A549 treated with AZD9567 at 1 μM for 4 hours (cell line): Measurements from ENCODE around the gene RBM8A. TPM values are rescaled to one million over a fixed set of nuclear protein-coding genes. Genes with fewer than 3 reads are reported as not detected.

Experiments used
- total RNA-seq: library from RNA; stranded (reverse); fragments of 200-300 nt; extraction: Qiagen RNA extraction; gene quantifications from 5 replicates; pipeline ENCODE4 v1.2.3, GENCODE V29; 2022; ENCODE audit not compliant: insufficient read depth

The RBM8A gene
- 188 to 233 TPM (median 231 TPM) in 5 replicates for total RNA-seq

DNA sequence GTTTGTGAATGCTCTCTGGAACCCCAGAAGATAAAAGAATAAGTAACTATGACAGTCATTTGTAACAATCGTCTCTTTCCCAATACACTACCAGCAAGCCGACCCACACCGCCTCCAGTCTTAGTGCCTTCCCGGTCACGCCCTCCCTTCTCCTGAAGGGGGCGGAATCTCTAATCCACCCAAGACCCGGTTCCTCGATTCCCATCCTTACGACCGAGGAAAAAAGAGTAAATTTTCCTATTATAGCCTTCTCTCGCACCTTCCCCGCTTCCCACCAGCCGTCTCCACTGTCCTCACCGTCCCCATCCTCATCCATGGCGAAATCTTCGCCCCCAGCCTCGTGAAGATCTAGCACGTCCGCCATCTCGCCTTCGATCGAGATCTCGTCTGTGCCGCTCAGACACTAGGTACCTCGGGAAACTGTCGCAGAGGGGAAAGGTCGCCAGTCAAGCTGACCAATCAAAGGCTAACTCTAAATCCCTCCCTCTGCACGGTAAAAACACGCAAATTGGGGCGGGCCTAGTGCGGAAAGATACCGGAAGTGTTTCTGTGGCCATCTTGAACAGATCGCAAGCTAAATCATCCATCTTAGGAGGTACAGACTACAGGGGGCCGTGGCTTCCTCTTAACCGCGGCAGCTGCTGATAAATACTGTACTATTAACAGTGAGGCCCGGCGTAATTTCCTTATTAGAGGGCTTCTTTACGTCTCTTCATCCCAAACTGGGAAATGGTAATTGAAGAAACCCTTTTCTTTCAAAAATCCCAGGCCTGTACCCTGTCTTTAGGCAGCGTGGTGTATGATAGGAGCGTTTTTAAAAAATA is at the start of gene RBM8A:
Gene RBM8A (minus strand): TSS at position 422 of the 824 bp plus-strand sequence. CDS start 58 bp downstream, at position 364.

DNA sequence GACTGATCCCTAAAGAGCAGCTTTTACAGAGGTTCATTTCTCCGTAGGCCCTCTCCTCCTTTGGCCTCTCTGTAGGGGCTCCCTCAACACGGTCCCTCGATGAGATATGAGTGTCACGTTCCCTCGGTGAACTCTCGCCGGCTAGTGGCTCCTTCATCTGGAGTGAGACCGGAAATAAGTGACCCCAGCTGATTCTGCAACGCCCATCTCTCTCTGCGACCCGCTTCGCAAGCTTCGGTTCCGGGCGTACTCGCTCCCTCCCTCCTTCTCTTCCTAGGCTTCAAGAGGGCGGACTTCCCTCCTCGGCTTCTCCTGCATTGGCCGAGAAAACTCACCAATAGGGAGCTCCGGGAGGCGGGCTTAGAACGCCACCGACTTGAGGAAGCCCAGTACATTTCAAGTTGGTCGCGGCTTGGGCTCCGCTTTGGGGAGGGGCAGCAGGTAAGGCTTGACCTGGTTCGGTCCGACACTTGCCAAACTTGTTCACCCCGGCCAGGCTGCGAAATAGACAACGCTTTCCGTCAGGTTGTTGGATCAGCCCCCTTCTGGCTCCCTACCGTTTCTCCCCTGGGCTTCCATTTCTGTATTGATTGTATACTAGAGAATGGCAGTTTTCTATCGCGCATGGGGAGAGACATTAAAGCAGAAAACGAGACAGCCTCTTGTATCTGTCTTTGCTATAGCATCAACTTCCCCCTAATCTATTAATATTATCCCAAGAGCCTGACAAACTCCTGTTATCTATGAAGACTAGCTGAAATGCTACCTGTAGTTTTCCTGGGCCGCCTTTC is 37.2 kb upstream of the RBM8A start, which contains the start of the genes ANKRD34A and POLR3GL:
Gene ANKRD34A (minus strand): TSS at position 248 of the 791 bp plus-strand sequence. CDS start 2,816 bp downstream, outside the sequence.
Gene POLR3GL (plus strand): TSS at position 363 of the 791 bp plus-strand sequence. CDS start 10,176 bp downstream, outside the sequence.

DNA sequence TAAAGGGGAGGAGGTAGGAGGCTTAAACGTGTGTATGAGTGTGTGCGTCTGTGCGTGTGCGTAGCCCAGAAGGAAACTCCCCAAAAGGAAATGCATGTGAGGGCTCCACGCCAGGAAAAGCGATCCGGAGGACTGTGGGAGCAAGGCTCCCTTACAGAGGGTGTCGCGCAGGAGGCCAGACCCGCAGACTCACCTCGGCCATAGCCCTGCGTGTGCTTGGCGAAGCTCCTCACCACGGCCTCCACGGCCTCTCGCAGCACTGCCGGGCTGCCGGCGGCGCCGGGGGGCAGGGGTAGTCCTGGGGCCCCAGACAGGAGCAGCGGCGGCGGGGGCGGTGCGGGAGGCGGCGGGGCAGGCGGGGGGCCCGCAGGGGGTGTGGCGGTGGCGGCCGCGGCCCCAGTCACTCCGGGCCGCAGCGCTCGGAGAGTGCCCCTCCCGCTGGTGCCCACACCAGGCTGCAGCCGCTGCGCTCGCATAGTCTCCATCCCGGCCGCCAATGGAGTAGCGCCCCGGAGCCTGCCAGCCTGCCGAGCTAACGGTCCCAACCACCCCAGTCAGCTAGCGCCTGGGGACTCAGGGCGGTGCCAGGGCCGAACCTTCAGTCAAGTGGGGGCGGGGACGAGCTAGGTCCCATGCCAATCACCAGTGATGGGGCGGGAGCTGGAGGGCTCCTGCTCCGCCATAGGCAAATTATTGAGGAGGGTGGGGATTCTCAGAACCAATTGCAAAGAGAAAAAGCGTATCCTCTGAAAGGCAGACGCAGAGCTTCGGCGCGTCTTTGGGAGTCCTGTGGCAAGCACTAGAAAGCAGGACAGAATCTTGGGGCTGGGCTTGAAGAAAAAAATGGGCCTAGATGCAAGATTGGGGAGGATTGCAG is 30.4 kb upstream of the RBM8A start, which contains the start of gene LIX1L:
Gene LIX1L (minus strand): TSS at position 575 of the 877 bp plus-strand sequence. CDS start 90 bp downstream, at position 485.

DNA sequence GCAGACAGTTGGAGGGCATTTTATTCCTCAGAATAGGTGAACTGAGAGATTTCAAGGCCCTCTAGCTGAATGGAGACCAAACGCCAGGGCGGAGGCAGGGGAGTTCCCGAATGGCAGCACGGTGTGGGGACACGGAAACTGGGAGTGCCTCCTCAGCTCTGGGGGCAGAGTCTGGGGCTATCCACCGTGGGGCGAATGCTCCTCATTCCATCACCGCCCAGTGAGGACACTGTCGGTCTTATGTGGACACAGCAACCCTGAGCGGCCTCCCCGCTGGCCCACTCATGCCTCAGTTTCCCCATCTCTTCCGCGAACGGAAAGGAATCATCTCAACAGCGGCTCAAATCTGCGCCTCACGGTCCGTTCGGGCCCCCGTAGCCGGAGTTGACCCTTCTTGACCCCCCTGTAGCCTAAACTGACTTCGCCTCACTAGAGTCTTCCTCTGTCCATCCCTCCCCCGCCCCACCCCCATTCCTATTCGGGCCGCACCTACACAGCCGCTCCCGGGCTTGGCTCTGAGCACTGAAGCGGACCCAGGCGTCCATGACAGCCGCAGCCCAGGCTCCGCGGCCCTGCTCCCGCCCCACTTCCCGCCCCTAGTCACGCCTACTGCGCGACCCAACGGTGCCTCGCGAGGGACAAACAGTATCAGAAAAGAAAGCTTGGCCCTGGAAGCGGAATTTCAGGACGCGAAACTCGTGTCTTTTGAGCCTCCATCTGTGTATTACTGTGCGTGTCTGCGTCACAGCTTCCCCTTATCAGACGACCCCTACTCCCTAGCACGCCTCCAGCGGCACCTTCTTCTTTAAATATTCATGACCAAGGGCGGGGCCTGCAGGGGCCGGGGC is 8.9 kb downstream of the RBM8A start, which contains the start of gene PEX11B:
Gene PEX11B (minus strand): TSS at position 574 of the 848 bp plus-strand sequence. CDS start 29 bp downstream, at position 545.

DNA sequence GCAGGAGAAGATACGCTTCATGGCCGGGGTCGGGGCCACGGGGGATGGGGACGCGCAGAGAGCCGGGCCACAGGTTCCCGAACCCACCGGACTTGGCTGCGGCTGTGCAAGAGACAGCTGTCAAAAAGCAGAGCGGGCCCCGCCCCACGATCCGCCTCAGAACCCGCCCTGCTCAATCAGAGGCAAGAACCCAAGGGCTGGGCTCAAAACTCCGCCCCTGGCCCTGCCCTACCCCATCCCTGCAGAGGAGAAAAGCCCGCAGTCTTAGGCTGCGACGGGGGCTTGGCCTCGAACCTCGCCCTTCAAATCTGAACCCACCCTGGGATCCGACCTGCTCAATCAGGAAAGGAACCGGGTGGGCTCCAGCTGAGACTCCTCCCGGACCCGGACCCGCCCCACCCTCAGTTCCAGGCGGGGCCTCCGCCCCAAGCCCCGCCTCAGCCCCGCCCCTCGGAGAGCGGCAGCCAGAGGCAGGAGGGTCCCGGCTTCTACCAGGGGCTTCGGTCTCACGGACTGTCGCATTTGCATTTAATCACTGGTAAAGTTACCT is 41.5 kb downstream of the RBM8A start, which contains the start of gene ANKRD35:
Gene ANKRD35 (minus strand): TSS at position 129 of the 550 bp plus-strand sequence. CDS start 108 bp downstream, at position 21.

Other genes starting within 250 kb of the RBM8A start
- 0.57 to 0.85 TPM (median 0.74 TPM) in 4 of 5 replicates, not detected in the other for gene PDZK1, start 220.1 kb downstream of the RBM8A start, total RNA-seq
- not detected in 5 replicates for gene CD160, start 208.0 kb downstream of the RBM8A start, total RNA-seq
- gene RNF115, start 103.4 kb downstream of the RBM8A start, total RNA-seq = 12.3 to 15.7 TPM (median 12.3 TPM) in 5 replicates
- 33.2 to 43.4 TPM (median 36.7 TPM) in 5 replicates for gene POLR3C, start 103.3 kb downstream of the RBM8A start, total RNA-seq
- gene NUDT17, start 81.9 kb downstream of the RBM8A start, total RNA-seq = 5.1 to 6.4 TPM (median 5.9 TPM) in 5 replicates
- 31.8 to 47.9 TPM (median 37.4 TPM) in 5 replicates for gene PIAS3, start 68.4 kb downstream of the RBM8A start, total RNA-seq
- not detected in 5 replicates for gene ANKRD35, start 41.6 kb downstream of the RBM8A start, total RNA-seq
- gene ITGA10, start 17.4 kb downstream of the RBM8A start, total RNA-seq = 0.58 to 1.3 TPM (median 0.92 TPM) in 4 of 5 replicates, not detected in the other
- gene PEX11B, start 8.8 kb downstream of the RBM8A start, total RNA-seq = 31.0 to 36.0 TPM (median 33.0 TPM) in 5 replicates
- 9.8 to 15.5 TPM (median 10.1 TPM) in 5 replicates for gene LIX1L, start 30.5 kb upstream of the RBM8A start, total RNA-seq
- 0.16 to 0.27 TPM (median 0.18 TPM) in 4 of 5 replicates, not detected in the other for gene ANKRD34A, start 37.1 kb upstream of the RBM8A start, total RNA-seq
- gene POLR3GL, start 37.2 kb upstream of the RBM8A start, total RNA-seq = 10.9 to 13.8 TPM (median 11.5 TPM) in 5 replicates
- 0.14 to 2.3 TPM (median 0.22 TPM) in 5 replicates for gene TXNIP, start 69.1 kb upstream of the RBM8A start, total RNA-seq
- not detected in 5 replicates for gene HJV, start 94.3 kb upstream of the RBM8A start, total RNA-seq
- 0.71 to 0.85 TPM (median 0.75 TPM) in 5 replicates for gene NBPF10, start 217.3 kb upstream of the RBM8A start, total RNA-seq